A673 (cell line): ENCODE data around the gene CDH12. TPM values are rescaled to one million over a fixed set of nuclear protein-coding genes. Genes with fewer than 3 reads are reported as not detected.

Source experiments
- BruUV-seq: library from RNA; stranded (reverse); fragments of 400-500 nt; replicated peaks from 2 replicates; lab custom pipeline; 2021; lab: Mats Ljungman, UMichigan
- CTCF ChIA-PET: fragments of 300-600 bp; sonication (Branson Sonifier 250); formaldehyde crosslinking; loops from one replicate; lab custom pipeline; 2022; ENCODE audit warnings: antibody characterized with exemption; lab: Charles Lee
- POLR2A ChIA-PET: fragments of 300-600 bp; sonication (Branson Sonifier 250); formaldehyde crosslinking; loops from one replicate; lab custom pipeline; 2022; ENCODE audit warnings: antibody characterized with exemption; ENCODE audit not compliant: low non-redundant PET; lab: Charles Lee
- DNase-seq: peaks from one replicate; pipeline ENCODE4 v3.0.0-alpha.2; 2015; ENCODE audit warnings: low spot score
- H3K27ac ChIP-seq: fragments of 200-600 bp; sonication (generic); 2 replicates; pipeline ENCODE4 v1.5.1; 2016; ENCODE audit warnings: mixed run types, low read depth, mild to moderate bottlenecking, mixed read lengths, antibody characterized with exemption, low read length; ENCODE audit not compliant: poor library complexity, severe bottlenecking
- H3K27me3 ChIP-seq: fragments of 200-600 bp; sonication (generic); replicated peaks from 2 replicates; pipeline ENCODE4 v1.6.1; 2017; ENCODE audit warnings: mixed run types, low read depth, mild to moderate bottlenecking, mixed read lengths, antibody characterized with exemption, low read length; ENCODE audit not compliant: insufficient read depth, poor library complexity
- H3K36me3 ChIP-seq: fragments of 200-600 bp; sonication (generic); 2 replicates; pipeline ENCODE4 v1.6.1; 2016; ENCODE audit warnings: mixed run types, mild to moderate bottlenecking, mixed read lengths, antibody characterized with exemption, low read length; ENCODE audit not compliant: insufficient read depth, poor library complexity, severe bottlenecking
- H3K4me1 ChIP-seq: fragments of 200-600 bp; sonication (generic); 2 replicates; pipeline ENCODE4 v1.6.1; 2017; ENCODE audit warnings: mixed run types, mild to moderate bottlenecking, mixed read lengths, antibody characterized with exemption, low read length; ENCODE audit not compliant: insufficient read depth, poor library complexity, severe bottlenecking
- H3K4me3 ChIP-seq: fragments of 200-600 bp; sonication (generic); 2 replicates; pipeline ENCODE4 v1.5.1; 2016; ENCODE audit warnings: low read depth, mixed run types, mild to moderate bottlenecking, mixed read lengths, low read length; ENCODE audit not compliant: poor library complexity, severe bottlenecking
- H3K9me3 ChIP-seq: fragments of 200-600 bp; sonication (generic); 2 replicates; pipeline ENCODE4 v1.6.1; 2016; ENCODE audit warnings: mixed run types, low read depth, mild to moderate bottlenecking, mixed read lengths, antibody characterized with exemption, low read length; ENCODE audit not compliant: poor library complexity, severe bottlenecking
- EZH2 ChIP-seq: fragments of 200-600 bp; sonication (generic); IDR thresholded peaks from 2 replicates; pipeline ENCODE4 v1.6.1; 2017; ENCODE audit warnings: borderline replicate concordance, low read depth, mild to moderate bottlenecking, mixed read lengths, antibody characterized with exemption, low read length; ENCODE audit not compliant: poor library complexity, severe bottlenecking
- intact Hi-C: fragments of 100-400 bp; cut with micrococcal nuclease; formaldehyde crosslinking; loops from one replicate; pipeline ENCODE4 v1.10.0; 2022; ENCODE audit not compliant: unreplicated experiment
- total RNA-seq: library from RNA; stranded (reverse); gene quantifications from 2 replicates; pipeline ENCODE4 v1.2.3, GENCODE V29; 2021
- TF ChIP-seq, protein P1 (sequence below): fragments of 300-800, 200-600 bp; sonication (generic); conservative IDR thresholded peaks from 2 replicates; pipeline ENCODE4 v1.5.1; 2017; ENCODE audit warnings: low read depth, mild to moderate bottlenecking, antibody characterized with exemption, low read length, moderate library complexity, mixed read lengths

Gene CDH12
- total RNA-seq, 1 experiment from 2014 or later = 39.5 TPM

DNA sequence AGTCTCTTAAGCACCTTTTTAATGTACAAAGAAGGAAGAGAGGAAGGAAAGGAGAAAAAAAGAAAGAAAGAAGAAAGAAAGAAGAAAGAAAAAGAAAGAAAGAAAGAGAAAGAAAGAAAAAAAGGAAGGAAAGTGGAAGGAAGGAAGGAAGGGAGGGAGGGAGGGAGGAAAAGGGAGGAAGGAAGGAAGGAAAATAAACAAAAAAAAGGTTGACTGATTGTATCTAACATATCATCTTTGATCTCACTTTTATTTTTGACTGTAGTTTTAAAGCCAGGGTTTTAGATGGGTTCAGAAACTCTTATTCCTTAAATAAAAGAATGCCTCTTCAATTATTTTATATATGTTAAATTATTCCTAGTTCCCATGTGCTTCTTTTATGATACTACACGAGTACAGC lies 794.5 kb downstream of the CDH12 start:
- no peak overlapping the region for H3K4me3 ChIP-seq
- TF ChIP-seq EZH2 = no peak
- TF ChIP-seq, protein P1, sequence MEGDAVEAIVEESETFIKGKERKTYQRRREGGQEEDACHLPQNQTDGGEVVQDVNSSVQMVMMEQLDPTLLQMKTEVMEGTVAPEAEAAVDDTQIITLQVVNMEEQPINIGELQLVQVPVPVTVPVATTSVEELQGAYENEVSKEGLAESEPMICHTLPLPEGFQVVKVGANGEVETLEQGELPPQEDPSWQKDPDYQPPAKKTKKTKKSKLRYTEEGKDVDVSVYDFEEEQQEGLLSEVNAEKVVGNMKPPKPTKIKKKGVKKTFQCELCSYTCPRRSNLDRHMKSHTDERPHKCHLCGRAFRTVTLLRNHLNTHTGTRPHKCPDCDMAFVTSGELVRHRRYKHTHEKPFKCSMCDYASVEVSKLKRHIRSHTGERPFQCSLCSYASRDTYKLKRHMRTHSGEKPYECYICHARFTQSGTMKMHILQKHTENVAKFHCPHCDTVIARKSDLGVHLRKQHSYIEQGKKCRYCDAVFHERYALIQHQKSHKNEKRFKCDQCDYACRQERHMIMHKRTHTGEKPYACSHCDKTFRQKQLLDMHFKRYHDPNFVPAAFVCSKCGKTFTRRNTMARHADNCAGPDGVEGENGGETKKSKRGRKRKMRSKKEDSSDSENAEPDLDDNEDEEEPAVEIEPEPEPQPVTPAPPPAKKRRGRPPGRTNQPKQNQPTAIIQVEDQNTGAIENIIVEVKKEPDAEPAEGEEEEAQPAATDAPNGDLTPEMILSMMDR = no peak
- CTCF ChIA-PET = no interaction called here
- no peaks in the 10 kb centered on the region for H3K9me3 ChIP-seq
- no peak overlapping the region for H3K27ac ChIP-seq
- no peaks in the 10 kb centered on the region for H3K36me3 ChIP-seq
- no TSS peak for BruUV-seq
- no peak for DNase-seq
- intact Hi-C loops = no loop called here
- no peaks in the 10 kb centered on the region for H3K4me1 ChIP-seq
- POLR2A ChIA-PET = no interaction called here
- no peaks in the 10 kb centered on the region for H3K27me3 ChIP-seq

DNA sequence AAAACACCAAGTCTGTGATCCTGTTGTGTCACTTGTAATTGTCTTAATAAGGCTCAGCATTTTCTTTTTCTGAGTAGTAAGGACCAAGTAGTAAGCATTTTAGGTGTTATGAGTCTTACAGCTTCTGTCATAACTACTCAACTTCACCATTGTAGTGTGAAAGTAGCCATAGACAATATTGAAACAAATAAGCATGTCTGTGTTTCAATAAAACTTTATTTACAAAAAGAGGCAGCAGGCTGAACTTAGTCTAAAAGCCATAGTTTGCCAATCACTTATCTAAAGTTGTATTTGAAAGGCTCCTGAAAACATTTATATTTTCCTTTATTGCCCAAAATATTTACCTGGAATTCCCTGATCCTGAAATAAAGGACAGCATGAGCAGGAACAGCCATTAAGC lies 796.1 kb downstream of the CDH12 start:
- no peak overlapping the region for H3K27ac ChIP-seq
- no TSS peak for BruUV-seq
- intact Hi-C loops = no loop called here
- H3K9me3 ChIP-seq = no peaks in the 10 kb centered on the region
- no peaks in the 10 kb centered on the region for H3K36me3 ChIP-seq
- TF ChIP-seq, protein P1 = no peak
- TF ChIP-seq EZH2 = no peak
- no peaks in the 10 kb centered on the region for H3K27me3 ChIP-seq
- no peak overlapping the region for H3K4me3 ChIP-seq
- H3K4me1 ChIP-seq = peaks cover 12% of the 10 kb centered on the region
- CTCF ChIA-PET = no interaction called here
- POLR2A ChIA-PET = no interaction called here
- no peak for DNase-seq

DNA sequence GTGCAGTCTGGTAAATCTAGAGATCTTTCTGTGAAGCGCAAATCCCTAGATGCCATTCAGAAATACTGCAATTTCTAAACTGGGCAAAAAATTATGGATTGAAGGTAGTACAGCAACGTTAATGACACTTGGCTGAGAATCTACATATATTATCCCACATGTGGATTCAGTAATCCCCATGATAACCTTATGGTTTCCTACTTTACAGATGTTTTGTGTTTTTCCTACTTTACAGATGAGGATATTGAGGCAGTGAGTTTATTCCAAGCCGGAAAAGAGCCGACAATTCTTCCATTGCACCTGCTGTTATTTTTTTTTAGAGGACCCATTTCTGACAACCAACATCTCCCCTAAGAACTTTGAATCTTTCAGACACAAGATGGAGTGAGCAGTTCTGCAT lies 796.5 kb downstream of the CDH12 start:
- Histone ChIP-seq H3K4me3 (no peak overlapping the region), H3K4me1 (peaks cover 16% of the 10 kb centered on the region), H3K9me3 (no peaks in the 10 kb centered on the region), H3K36me3 (no peaks in the 10 kb centered on the region), H3K27me3 (no peaks in the 10 kb centered on the region), H3K27ac (no peak overlapping the region)
- intact Hi-C loops = no loop called here
- BruUV-seq = no TSS peak
- TF ChIP-seq, protein P1 = no peak
- TF ChIP-seq EZH2 = no peak
- CTCF ChIA-PET = no interaction called here
- DNase-seq = no peak
- POLR2A ChIA-PET = no interaction called here
